ENCODE measurements around the gene MTTP. TPM values are rescaled to one million over a fixed set of nuclear protein-coding genes. Genes with fewer than 3 reads are reported as not detected.

Gene MTTP
- total and polyA plus RNA-seq, 12 donors, result 0.23 to 5.9 (median 3.0) TPM

DNA sequence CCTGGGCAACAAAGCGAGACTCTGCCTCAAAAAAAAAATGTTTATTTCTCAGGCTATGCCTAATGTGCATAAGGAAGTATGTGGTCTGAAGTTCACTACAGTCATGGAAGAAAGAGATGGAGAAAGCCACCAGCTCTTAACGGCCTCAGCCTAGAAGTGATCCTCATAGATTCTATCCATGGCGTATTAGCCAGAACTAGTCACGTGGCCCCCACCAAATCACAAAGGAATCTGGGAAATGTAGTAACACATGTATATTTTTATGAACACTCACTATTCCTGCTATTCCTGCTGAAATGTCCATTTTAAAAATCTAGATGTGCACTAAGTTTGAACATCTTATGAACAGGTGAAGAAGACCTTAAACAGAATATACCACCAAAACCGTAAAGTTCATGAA lies 33.8 kb downstream of the MTTP start:
- TF ChIP-seq, protein P1, sequence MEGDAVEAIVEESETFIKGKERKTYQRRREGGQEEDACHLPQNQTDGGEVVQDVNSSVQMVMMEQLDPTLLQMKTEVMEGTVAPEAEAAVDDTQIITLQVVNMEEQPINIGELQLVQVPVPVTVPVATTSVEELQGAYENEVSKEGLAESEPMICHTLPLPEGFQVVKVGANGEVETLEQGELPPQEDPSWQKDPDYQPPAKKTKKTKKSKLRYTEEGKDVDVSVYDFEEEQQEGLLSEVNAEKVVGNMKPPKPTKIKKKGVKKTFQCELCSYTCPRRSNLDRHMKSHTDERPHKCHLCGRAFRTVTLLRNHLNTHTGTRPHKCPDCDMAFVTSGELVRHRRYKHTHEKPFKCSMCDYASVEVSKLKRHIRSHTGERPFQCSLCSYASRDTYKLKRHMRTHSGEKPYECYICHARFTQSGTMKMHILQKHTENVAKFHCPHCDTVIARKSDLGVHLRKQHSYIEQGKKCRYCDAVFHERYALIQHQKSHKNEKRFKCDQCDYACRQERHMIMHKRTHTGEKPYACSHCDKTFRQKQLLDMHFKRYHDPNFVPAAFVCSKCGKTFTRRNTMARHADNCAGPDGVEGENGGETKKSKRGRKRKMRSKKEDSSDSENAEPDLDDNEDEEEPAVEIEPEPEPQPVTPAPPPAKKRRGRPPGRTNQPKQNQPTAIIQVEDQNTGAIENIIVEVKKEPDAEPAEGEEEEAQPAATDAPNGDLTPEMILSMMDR (IDR thresholded peaks at IDR 0.05), result no peak
- H3K27me3 ChIP-seq, result no peaks in the 10 kb centered on the region
- no peak overlapping the region for H3K27ac ChIP-seq
- H3K4me3 ChIP-seq, result no peak overlapping the region
- 90 to 92% methylated on average over 5 of the region's 5 CpGs for WGBS, 2 donors
- DNase-seq (no peak), ATAC-seq (no peak)
- H3K9me3 ChIP-seq, result no peaks in the 10 kb centered on the region
- H3K36me3 ChIP-seq, result no peaks in the 10 kb centered on the region
- intact Hi-C loops (cut with DNase I), result no loop called here
- H3K4me1 ChIP-seq, result peaks cover 0 to 5% (median 0%) of the 10 kb centered on the region in 9 donors

DNA sequence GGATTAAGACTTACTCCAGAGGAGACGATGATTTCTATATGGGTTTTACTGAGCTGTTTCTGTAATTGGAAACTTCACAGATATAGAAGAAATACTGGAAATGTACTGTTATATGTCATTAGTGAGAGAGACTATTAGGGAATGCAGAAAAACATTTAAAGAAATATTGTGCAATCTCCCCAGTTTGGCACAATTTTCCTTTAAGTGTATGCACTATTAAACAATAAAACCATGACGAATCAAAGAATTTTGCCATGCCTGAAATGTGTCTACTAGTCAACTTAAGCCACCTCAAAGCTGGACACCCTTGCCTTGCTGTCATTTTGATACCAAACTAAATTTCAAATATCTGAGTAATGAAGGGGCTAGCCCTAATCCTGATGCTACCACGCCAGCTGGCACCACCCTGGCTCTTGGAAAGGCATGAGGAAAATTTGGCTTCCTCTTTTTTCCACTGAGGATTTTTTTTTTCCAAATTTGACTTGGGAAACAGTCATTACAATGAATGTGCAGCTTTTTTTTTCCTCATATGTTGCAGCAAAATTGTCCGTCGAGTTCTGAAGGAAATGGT lies 36.1 kb downstream of the MTTP start:
- ATAC-seq (no peak), DNase-seq (no peak)
- H3K36me3 ChIP-seq, result no peaks in the 10 kb centered on the region
- H3K27ac ChIP-seq, result no peak overlapping the region
- H3K9me3 ChIP-seq, result no peaks in the 10 kb centered on the region
- H3K27me3 ChIP-seq, result no peaks in the 10 kb centered on the region
- TF ChIP-seq, protein P1 (IDR thresholded peaks at IDR 0.05), result no peak
- no peak overlapping the region for H3K4me3 ChIP-seq
- 77 to 87% methylated on average over 5 of the region's 5 CpGs for WGBS, 2 donors
- intact Hi-C loops (cut with DNase I), result no loop called here
- peaks cover 0 to 11% (median 0%) of the 10 kb centered on the region in 9 donors for H3K4me1 ChIP-seq

DNA sequence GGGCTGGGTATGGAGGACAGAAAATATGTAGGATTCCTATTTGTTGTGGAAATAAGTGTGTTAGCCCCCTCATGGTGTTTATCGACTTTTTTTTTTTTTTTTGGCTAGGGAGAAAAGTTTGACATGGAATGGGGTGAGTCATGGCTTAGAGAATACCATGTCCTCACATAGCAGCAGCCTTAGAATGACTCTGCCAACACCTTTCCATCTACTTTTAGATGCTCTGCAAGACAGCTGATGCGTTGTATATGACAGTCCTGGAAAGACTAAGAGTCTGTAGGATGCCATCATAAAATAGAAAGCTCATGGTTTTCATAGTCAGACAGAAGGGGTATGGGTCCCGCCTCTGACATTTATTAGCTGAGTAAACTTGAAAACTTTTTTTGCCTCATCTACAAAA lies 37.7 kb downstream of the MTTP start:
- H3K27ac ChIP-seq, result no peak overlapping the region
- H3K4me1 ChIP-seq, result peaks cover 0 to 13% (median 0%) of the 10 kb centered on the region in 9 donors
- H3K4me3 ChIP-seq, result no peak overlapping the region
- H3K36me3 ChIP-seq, result no peaks in the 10 kb centered on the region
- no peaks in the 10 kb centered on the region for H3K27me3 ChIP-seq
- TF ChIP-seq, protein P1 (IDR thresholded peaks at IDR 0.05), result no peak
- ATAC-seq (peak in 3 of 8 donors; percentile 64 to 83 (median 67)), DNase-seq (no peak)
- WGBS, 2 donors, result 62 to 75% methylated on average over 3 of the region's 3 CpGs
- intact Hi-C loops (cut with DNase I), result no loop called here
- no peaks in the 10 kb centered on the region for H3K9me3 ChIP-seq

DNA sequence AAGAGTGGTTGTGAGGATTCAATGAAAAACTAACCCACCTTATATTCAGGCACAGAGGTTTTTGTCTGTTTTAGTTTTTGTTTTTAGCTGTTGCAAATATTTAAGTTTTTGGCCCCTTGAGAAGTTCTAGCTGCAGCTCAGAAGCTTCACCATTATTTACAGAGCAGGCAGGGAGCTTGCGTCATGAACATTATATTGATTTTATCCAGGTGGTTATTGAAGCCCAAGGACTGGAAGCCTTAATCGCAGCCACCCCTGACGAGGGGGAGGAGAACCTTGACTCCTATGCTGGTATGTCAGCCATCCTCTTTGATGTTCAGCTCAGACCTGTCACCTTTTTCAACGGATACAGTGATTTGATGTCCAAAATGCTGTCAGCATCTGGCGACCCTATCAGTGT lies 38.1 kb downstream of the MTTP start:
- Histone ChIP-seq H3K4me3 (no peak overlapping the region), H3K9me3 (no peaks in the 10 kb centered on the region), H3K4me1 (peaks cover 0 to 13% (median 0%) of the 10 kb centered on the region in 9 donors), H3K27me3 (no peaks in the 10 kb centered on the region), H3K27ac (no peak overlapping the region), H3K36me3 (no peaks in the 10 kb centered on the region)
- DNase-seq (no peak), ATAC-seq (no peak)
- intact Hi-C loops (cut with DNase I), result no loop called here
- 55% methylated on average over 5 of the region's 5 CpGs for WGBS, 2 donors
- TF ChIP-seq, protein P1 (IDR thresholded peaks at IDR 0.05), result no peak
